HCT116 (cell line): Measurements from ENCODE around the gene PDE4DIP.
"Not testable (repeated sequence)": the region's sequence is repeated elsewhere in the genome, so short reads cannot be mapped to it uniquely, and the experiment has no call there.

Experiments
- EZH2 ChIP-seq: fragments of 200-600 bp; sonication (generic); IDR thresholded peaks from 2 replicates; pipeline ENCODE4 v1.6.1; 2017; ENCODE audit warnings: antibody characterized with exemption, mixed run types
- POLR2A ChIP-seq: IDR thresholded peaks from 2 replicates; pipeline ENCODE4 v1.7.0; 2011; ENCODE audit warnings: borderline replicate concordance; ENCODE audit not compliant: insufficient read depth, insufficient read length; ENCODE audit errors: extremely low read depth
- RAD21 ChIP-seq: IDR thresholded peaks from 2 replicates; pipeline ENCODE4 v1.6.1; 2012; ENCODE audit warnings: low read depth, mild to moderate bottlenecking
- TF ChIP-seq, protein P1 (sequence below), 3 experiments: fragments of 200-600 bp in 1 of 3; sonication (generic) in 1 of 3; IDR thresholded peaks in 2 of 3; conservative IDR thresholded peaks in 1 of 3; 2 replicates each; pipeline ENCODE4 v1.5.1; 2012 to 2017; ENCODE audit warnings: low read depth in 2 of 3, low read length in 2 of 3, antibody characterized with exemption in 1 of 3, borderline replicate concordance in 1 of 3, control low read depth in 1 of 3, mild to moderate bottlenecking in 1 of 3, mixed read lengths in 1 of 3, mixed run types in 1 of 3, moderate library complexity in 1 of 3; ENCODE audit not compliant: insufficient read depth in 1 of 3

DNA sequence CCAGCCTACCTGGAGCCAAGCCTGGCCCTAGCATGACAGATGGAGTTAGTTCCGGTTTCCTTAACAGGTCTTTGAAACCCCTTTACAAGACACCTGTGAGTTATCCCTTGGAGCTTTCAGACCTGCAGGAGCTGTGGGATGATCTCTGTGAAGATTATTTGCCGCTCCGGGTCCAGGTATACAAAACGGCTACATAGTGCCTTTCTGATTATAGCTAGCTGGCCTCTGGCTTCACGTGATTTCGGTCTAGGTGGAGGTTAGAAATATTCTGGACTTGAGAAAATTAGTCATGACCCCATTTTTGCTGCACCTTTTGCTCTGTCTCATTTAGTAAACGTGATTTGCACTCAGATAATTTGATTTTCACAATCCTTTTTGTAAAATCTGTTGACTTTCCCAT, 109.5 kb downstream of the PDE4DIP start:
- TF ChIP-seq, protein P1, sequence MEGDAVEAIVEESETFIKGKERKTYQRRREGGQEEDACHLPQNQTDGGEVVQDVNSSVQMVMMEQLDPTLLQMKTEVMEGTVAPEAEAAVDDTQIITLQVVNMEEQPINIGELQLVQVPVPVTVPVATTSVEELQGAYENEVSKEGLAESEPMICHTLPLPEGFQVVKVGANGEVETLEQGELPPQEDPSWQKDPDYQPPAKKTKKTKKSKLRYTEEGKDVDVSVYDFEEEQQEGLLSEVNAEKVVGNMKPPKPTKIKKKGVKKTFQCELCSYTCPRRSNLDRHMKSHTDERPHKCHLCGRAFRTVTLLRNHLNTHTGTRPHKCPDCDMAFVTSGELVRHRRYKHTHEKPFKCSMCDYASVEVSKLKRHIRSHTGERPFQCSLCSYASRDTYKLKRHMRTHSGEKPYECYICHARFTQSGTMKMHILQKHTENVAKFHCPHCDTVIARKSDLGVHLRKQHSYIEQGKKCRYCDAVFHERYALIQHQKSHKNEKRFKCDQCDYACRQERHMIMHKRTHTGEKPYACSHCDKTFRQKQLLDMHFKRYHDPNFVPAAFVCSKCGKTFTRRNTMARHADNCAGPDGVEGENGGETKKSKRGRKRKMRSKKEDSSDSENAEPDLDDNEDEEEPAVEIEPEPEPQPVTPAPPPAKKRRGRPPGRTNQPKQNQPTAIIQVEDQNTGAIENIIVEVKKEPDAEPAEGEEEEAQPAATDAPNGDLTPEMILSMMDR (IDR thresholded peaks at IDR 0.05 in 2 of 3, conservative IDR thresholded peaks at IDR 0.05 in 1 of 3; ENCODE audit: borderline replicate concordance in 1 of 3, insufficient read depth in 1 of 3, low read depth in 2 of 3, low read length in 2 of 3), result not testable (repeated sequence)
- not testable (repeated sequence) for TF ChIP-seq RAD21, EZH2, POLR2A
